ENCODE measurements around the gene TDRD9.

GRCh38 chr14:104037074-104037473 is 108.8 kb downstream of the TDRD9 start:
- no peak for TF ChIP-seq USF1 (IDR thresholded peaks at IDR 0.05)
- TF ChIP-seq NFIC (IDR thresholded peaks at IDR 0.05): no peak
- TF ChIP-seq EP300 (IDR thresholded peaks at IDR 0.05; ENCODE audit: borderline replicate concordance): no peak
- no peak for TF ChIP-seq RAD21 (IDR thresholded peaks at IDR 0.05; ENCODE audit: low read depth)
- no peak for TF ChIP-seq FOXM1 (IDR thresholded peaks at IDR 0.05; ENCODE audit: borderline replicate concordance, low read depth)
- no peak for TF ChIP-seq CEBPB (IDR thresholded peaks at IDR 0.05)
- TF ChIP-seq ZBTB7A (IDR thresholded peaks at IDR 0.05; ENCODE audit: low read depth): no peak
